GM18870 (cell line): ENCODE measurements around the gene PLEKHN1.
A peak's percentile ranks its signal among the peaks of the same experiment; 100 is the strongest.
"Not testable (repeated sequence)": the region's sequence is repeated elsewhere in the genome, so short reads cannot be mapped to it uniquely, and the experiment has no call there.

ENCODE experiments used
- ATAC-seq: cut with Tn5 transposase; IDR thresholded peaks from one replicate; pipeline ENCODE4 v1.9.1; 2021; ENCODE audit warnings: moderate library complexity; ENCODE audit not compliant: unreplicated experiment

The PLEKHN1 gene

GRCh38 chr1:1005774-1006304, 39.6 kb downstream of the PLEKHN1 start:
- ATAC-seq = no peak

- no peak for ATAC-seq
These were observed 40.2 kb downstream of the PLEKHN1 start for GRCh38 chr1:1006305-1007159.

DNA sequence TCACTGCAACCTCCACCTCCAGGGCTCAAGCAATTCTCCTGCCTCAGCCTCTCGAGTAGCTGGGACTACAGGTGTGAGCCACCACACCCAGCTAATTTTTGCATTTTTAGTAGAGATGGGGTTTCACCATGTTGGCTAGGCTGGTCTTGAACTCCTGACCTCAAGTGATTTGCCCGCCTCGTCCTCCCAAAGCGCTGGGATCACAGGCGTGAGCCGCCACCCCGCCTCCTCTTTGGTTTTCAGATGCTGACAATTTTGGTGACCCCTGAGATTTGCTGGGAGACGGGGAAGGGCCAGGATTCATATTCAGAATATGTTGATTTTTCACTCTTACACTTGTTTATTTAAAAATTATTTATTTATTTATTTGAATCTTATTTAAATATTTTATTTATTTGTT, 43.8 kb downstream of the PLEKHN1 start:
- not testable (repeated sequence) for ATAC-seq

DNA sequence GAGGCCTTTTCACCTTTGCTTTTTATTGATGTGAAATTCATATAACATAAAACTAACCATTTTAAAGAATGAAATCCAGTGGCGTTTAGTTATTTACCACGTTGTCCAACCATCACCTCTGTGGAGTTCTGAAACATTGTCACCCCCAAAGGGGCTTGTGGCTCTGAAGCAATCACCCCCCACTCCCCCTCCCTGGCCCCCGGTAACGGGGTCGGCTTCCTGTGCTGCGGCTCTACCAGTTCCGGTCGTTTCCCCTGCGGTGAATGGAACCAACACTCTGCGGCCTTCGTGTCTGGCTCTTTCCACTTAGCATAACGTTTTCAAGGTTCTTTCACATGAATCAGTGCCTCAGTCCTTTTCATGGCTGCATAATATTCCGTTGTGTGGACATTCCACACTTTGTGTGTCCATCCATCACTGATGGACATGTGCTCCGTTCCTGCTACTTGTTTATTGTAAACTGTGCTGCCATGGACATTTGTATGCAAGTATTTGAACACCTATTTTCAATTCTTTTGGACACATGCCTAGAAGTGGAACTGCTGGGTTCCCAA, 45.2 kb downstream of the PLEKHN1 start:
- no peak for ATAC-seq

DNA sequence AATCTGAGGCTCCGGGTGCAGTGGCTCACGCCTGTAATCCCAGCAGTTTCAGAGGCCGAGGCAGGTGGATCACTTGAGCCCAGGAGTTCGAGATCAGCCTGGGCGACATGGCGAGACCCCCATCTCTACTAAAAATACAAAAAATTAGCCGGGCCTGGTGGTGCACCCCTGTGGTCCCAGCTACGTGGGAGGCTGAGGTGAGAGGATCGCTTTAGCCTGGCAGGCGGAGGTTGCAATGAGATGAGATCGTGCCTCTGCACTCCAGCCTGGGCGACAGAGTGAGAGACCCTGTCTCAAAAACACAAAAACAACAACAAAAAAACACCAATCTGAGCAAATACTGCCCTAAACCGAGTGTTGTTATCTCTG, 46.4 kb downstream of the PLEKHN1 start:
- not testable (repeated sequence) for ATAC-seq

DNA sequence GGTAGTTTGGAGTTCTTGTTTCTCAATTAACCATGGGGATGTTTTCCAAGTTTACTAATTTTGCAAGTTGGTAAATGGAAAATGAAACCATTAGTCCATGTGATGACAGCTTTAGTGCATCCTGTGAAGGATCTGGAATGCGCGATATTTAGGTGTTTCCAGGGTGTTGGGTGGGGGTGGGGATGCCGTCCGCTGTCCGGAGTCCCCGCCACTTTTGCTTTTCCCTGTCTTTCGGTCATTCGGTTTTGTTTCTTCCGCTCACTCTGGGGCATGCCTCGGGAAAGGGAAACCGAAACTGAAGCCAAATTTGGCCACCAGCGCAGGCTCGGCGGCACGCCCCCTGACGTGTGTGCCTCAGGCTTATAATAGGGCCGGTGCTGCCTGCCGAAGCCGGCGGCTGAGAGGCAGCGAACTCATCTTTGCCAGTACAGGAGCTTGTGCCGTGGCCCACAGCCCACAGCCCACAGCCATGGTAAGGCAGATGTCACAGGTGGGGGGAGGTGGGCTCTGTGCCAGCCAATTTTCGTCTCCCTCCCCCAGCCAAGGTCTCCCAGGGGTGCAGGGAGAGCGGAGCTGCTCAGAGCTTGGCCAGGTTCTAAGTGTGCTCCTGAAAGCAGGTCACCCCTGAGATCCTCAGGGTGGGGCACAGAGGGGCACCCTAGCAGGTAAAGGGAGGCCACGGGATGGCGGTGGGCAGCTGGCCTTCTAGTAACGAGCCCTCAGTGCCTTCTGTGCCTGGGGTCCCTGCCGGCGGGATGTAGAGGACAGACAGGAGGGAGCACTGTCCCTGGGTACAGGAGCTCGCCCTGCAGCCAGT, 47.0 kb downstream of the PLEKHN1 start, which contains the start of gene ISG15:
Gene ISG15, plus strand, starts transcription at position 393 of the 817 bp plus-strand sequence. Its CDS starts 77 bp downstream, at position 470.
- peak; percentile 52 for ATAC-seq

DNA sequence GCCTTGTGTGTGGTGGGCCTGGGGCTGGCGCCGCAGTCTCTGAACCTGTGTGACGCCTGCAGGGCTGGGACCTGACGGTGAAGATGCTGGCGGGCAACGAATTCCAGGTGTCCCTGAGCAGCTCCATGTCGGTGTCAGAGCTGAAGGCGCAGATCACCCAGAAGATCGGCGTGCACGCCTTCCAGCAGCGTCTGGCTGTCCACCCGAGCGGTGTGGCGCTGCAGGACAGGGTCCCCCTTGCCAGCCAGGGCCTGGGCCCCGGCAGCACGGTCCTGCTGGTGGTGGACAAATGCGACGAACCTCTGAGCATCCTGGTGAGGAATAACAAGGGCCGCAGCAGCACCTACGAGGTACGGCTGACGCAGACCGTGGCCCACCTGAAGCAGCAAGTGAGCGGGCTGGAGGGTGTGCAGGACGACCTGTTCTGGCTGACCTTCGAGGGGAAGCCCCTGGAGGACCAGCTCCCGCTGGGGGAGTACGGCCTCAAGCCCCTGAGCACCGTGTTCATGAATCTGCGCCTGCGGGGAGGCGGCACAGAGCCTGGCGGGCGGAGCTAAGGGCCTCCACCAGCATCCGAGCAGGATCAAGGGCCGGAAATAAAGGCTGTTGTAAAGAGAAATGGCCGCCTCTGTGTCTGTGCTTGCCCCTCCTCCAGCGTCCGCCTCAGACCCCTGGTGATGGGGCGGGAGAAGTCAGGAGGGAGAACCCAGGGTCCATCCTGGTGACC, 47.8 kb downstream of the PLEKHN1 start:
- no peak for ATAC-seq

DNA sequence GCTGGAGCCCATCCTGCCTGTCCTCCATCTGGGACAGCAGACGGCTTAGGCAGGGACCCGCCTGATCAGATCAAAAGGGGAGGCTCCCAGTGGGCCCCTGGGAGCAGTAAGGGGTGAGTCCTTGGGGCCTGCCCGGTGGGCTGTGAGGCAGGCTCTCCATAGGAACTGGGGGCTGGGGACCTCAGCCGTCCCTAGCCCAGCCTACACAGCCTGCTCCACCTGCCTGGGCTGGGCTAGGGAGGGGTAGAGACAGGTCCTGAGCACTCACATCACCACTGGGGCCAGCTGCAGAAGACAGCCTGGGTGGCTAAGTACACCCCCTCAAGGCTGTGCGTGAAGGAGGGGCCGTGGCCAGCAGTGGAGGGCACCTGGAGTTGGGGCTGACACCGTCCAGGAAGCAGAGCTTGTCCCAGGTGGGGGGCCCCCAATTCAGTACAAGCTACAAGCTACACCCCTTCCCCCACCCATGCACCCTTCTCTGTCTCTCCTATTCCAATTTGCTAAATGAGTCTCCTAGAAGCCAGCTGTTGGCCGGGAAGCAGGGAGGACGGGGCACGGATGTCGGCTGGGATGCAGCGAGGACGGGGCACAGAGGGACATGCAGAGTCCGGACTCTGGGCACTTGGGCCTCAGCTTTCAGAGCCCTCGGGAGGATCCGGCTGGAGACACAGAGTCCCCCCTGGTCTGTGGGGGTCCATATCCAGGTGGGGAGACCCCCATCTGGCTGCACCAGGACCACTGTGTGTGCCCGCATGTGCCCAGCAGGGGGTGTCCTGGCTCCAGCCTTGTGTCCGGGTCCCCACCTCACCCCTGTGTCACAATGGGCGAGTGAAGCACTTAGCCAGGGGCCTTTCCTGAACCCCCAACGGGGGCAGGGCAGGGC, 48.8 kb downstream of the PLEKHN1 start:
- no peak for ATAC-seq

GRCh38 chr1:1017397-1018320, 51.4 kb downstream of the PLEKHN1 start:
- not testable (repeated sequence) for ATAC-seq

GRCh38 chr1:1018321-1018685, 52.0 kb downstream of the PLEKHN1 start:
- not testable (repeated sequence) for ATAC-seq

- peak; percentile 43 for ATAC-seq
These were observed 53.1 kb downstream of the PLEKHN1 start for GRCh38 chr1:1019122-1019999.

DNA sequence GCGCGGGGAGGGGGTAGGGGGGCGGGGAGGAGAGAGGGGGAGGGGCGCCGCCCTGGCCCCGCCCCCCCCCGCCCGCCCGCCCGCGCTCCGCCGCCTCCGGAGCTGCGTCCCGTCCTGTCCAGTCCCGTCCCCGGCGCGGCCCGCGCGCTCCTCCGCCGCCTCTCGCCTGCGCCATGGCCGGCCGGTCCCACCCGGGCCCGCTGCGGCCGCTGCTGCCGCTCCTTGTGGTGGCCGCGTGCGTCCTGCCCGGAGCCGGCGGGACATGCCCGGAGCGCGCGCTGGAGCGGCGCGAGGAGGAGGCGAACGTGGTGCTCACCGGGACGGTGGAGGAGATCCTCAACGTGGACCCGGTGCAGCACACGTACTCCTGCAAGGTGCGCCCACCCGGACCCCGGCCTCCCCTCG, 53.7 kb downstream of the PLEKHN1 start, which contains the start of gene AGRN:
Gene AGRN, plus strand, starts transcription at position 121 of the 405 bp plus-strand sequence. Its CDS starts 53 bp downstream, at position 174.
- no peak for ATAC-seq

DNA sequence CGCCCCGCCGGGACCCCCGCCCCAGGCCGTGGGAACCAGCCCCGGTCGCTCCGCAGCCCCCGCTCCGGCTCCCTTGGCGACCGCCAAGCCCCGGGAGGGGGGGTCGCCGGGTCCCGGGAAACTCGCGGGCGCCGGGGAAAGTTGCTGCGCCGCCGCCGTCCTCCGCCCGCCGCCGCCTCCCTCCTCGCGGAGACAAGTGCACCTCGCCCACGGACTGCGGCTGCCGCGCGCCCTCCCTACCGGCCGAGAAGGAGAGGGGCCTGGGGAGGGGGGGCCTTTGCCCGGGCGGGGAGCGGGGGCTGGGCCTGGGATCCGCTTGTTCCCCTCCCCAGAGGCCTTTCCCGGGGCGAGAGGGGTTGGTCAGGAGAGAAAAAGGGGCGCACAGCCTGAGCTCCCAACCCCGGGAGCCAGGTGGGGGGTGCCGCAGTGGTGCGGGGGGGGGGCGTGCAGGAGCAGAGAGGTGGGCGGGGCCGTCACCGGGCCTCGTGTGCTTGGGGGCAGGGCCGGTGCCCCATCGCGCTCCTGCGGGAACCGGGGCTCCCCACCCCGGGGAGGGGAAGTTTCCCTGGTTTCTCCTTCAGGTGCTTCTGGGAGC, 54.2 kb downstream of the PLEKHN1 start:
- ATAC-seq = no peak

DNA sequence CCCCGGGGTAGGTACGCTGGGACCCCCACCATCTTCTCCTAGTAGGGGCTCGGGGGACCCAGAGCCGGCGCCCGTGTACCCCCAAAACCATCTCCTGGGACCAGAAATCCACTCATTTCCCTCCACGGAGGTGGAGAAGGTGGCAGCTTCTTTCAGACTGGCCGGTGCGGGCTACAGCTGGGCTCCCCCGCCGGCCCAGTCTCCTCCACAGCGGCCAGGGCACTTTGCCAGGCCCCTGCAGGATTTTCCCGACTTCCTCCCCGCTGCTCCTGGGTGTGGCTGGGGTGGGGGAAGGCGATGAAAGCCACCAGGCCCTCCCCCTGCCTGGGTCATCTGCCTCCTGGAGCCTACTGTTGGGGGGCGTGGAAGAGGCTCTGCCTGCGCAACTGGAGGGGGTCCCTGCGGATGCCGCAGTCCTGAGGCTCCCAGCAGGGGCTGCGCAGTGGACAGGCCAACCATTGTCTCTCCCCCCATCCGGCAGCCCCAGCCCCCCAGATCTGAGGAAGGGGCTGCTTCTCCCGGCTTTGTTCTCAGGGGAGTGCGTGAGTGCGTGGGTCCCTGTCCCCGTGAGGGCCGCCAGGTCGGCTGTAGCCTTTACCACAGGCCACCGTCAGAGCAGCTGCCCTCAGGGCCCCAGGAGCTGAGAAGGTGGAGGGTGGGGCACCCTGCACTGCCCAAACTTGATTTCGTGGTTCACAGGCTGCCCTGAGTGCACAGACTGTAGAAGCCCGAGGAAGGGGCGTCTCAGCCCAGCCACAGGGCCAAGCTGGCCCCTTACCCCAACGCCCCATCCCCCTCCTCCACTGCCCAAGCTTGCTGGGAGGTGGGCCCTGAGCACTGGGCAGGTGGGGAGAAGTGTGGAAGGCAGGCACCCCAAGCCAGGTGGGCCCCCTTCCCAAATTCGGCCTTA, 55.0 kb downstream of the PLEKHN1 start:
- ATAC-seq = no peak

DNA sequence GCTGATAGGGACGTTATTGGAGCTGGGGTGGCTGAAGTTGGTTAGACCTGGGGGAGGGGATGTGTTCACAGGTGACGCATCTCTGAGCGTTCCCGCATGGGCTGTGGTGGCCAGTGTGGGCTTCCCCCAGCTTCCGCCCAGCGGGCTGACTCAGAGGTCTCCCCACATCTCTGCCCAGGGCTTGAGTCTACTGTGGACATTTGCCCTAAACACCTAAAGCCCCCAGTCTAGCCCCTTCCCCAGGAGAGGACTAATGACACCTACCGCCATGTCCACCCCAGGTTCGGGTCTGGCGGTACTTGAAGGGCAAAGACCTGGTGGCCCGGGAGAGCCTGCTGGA, 55.6 kb downstream of the PLEKHN1 start:
- no peak for ATAC-seq

- ATAC-seq = no peak
These were observed 56.2 kb downstream of the PLEKHN1 start for GRCh38 chr1:1022302-1023009.
